KMS-11 (cell line): ENCODE data around the gene TRAM2.
A peak's percentile ranks its signal among the peaks of the same experiment; 100 is the strongest.

Experiments
- H2AFZ ChIP-seq: fragments of 200-600 bp; sonication (generic); 2 replicates; pipeline ENCODE4 v1.6.1; 2016; ENCODE audit warnings: antibody characterized with exemption, mixed run types, low read depth
- H3K27ac ChIP-seq: fragments of 200-600 bp; sonication (generic); 2 replicates; pipeline ENCODE4 v1.6.1; 2016; ENCODE audit warnings: mild to moderate bottlenecking, mixed run types
- H3K27me3 ChIP-seq: fragments of 200-600 bp; sonication (generic); 2 replicates; pipeline ENCODE4 v1.6.1; 2017; ENCODE audit warnings: mild to moderate bottlenecking, low read depth, mixed run types, moderate library complexity; ENCODE audit not compliant: insufficient read depth
- H3K36me3 ChIP-seq: fragments of 200-600 bp; sonication (generic); 2 replicates; pipeline ENCODE4 v1.6.1; 2017; ENCODE audit warnings: mild to moderate bottlenecking, mixed run types; ENCODE audit not compliant: insufficient read depth
- H3K4me1 ChIP-seq: fragments of 200-600 bp; sonication (generic); 2 replicates; pipeline ENCODE4 v1.6.1; 2016; ENCODE audit warnings: mild to moderate bottlenecking, low read depth, mixed run types; ENCODE audit not compliant: poor library complexity, severe bottlenecking
- H3K4me2 ChIP-seq: fragments of 200-600 bp; sonication (generic); 2 replicates; pipeline ENCODE4 v1.7.0; 2016; ENCODE audit warnings: mild to moderate bottlenecking, mixed run types
- H3K4me3 ChIP-seq: fragments of 200-600 bp; sonication (generic); IDR thresholded peaks from 2 replicates; pipeline ENCODE4 v1.6.1; 2017; ENCODE audit warnings: low read depth, low read length, mixed read lengths; ENCODE audit not compliant: insufficient read depth
- H3K79me2 ChIP-seq: fragments of 200-600 bp; sonication (generic); 2 replicates; pipeline ENCODE4 v1.6.1; 2016; ENCODE audit warnings: low read depth, mixed run types; ENCODE audit not compliant: insufficient read depth
- H3K9ac ChIP-seq: fragments of 200-600 bp; sonication (generic); 2 replicates; pipeline ENCODE4 v1.6.1; 2016; ENCODE audit warnings: mild to moderate bottlenecking, mixed run types
- H4K20me1 ChIP-seq: fragments of 200-600 bp; sonication (generic); 2 replicates; pipeline ENCODE4 v1.6.1; 2016; ENCODE audit warnings: mild to moderate bottlenecking, mixed run types; ENCODE audit not compliant: insufficient read depth
- TF ChIP-seq, protein P1 (sequence below): fragments of 200-600 bp; sonication (generic); conservative IDR thresholded peaks from 2 replicates; pipeline ENCODE4 v1.6.1; 2017; ENCODE audit warnings: low read depth, mild to moderate bottlenecking, antibody characterized with exemption, low read length, moderate library complexity, mixed read lengths

The TRAM2 gene

DNA sequence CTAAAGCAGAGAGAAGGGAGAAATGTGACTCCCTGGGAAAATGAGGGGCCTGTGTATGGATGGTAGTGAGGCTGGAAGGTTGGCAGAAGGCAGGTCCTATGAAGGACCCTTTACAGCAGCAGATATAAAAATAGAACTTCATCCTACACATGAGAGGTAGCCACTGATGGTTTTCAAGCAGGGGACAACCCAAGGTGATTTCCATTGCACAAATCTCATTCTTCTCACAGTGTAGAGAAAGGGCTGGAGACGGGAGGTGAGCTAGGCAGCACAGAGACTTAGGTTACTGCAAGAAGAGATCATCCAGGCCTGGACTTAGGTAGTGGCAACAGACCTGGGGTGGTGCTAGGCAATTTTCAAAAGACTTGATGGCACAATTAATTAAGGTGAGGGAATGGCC is 30.7 kb downstream of the TRAM2 start:
- H4K20me1 ChIP-seq, result no peaks in the 10 kb centered on the region; the same call in 1 of the 2 replicates
- H3K27ac ChIP-seq, result peak overlapping the region; percentile 43; the same call in 1 of the 2 replicates
- no peaks in the 10 kb centered on the region for H3K27me3 ChIP-seq
- no peak overlapping the region for H3K9ac ChIP-seq
- no peak overlapping the region for H3K4me3 ChIP-seq
- peaks cover 100% of the 10 kb centered on the region for H3K4me1 ChIP-seq
- H2AFZ ChIP-seq, result no peak overlapping the region
- no peaks in the 10 kb centered on the region; the same call in 1 of the 2 replicates for H3K36me3 ChIP-seq
- TF ChIP-seq, protein P1, sequence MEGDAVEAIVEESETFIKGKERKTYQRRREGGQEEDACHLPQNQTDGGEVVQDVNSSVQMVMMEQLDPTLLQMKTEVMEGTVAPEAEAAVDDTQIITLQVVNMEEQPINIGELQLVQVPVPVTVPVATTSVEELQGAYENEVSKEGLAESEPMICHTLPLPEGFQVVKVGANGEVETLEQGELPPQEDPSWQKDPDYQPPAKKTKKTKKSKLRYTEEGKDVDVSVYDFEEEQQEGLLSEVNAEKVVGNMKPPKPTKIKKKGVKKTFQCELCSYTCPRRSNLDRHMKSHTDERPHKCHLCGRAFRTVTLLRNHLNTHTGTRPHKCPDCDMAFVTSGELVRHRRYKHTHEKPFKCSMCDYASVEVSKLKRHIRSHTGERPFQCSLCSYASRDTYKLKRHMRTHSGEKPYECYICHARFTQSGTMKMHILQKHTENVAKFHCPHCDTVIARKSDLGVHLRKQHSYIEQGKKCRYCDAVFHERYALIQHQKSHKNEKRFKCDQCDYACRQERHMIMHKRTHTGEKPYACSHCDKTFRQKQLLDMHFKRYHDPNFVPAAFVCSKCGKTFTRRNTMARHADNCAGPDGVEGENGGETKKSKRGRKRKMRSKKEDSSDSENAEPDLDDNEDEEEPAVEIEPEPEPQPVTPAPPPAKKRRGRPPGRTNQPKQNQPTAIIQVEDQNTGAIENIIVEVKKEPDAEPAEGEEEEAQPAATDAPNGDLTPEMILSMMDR, result no peak
- peak overlapping the region; percentile 61; the same call in 1 of the 2 replicates for H3K4me2 ChIP-seq
- peaks cover 99% of the 10 kb centered on the region for H3K79me2 ChIP-seq

DNA sequence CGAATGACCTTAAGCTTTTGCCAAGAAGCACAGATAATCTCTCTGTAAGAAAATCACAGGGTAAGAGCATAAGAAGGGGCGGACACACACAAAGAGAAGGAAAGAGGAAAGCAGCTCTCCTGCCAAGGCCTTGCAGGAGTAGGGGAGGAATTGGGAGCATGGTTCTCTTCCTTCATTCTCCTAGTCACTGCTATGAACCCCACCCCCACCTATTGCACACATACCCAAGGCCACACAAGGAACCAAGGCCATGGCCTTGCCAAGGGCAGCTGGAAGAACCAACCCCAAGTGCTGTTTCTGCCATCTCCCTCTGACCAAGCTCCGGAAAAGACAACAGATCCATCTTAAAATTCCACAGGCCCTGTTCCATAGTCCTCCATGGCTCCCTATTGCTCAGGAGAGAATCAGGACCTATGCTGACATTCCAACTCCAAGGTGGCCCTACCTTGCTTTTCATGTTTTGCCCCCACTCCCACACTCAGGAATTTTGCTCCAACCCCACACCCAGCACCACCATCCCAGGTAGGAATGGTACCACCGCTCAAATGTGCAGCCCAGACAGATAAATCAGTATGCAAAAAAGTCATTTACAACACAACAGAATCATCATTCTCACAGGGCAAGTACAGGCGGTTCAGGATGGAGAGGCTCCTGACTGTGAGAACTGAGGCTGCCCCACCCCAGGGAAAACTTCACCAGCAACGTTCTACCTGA is 31.3 kb downstream of the TRAM2 start:
- Histone ChIP-seq H3K4me1 (peaks cover 100% of the 10 kb centered on the region), H3K4me3 (no peak overlapping the region), H3K4me2 (peak overlapping the region; percentile 61; the same call in 1 of the 2 replicates), H2AFZ (no peak overlapping the region), H3K36me3 (no peaks in the 10 kb centered on the region; the same call in 1 of the 2 replicates), H3K9ac (no peak overlapping the region), H3K79me2 (peaks cover 99% of the 10 kb centered on the region), H3K27me3 (no peaks in the 10 kb centered on the region), H4K20me1 (no peaks in the 10 kb centered on the region; the same call in 1 of the 2 replicates), H3K27ac (no peak overlapping the region)
- TF ChIP-seq, protein P1, result no peak

DNA sequence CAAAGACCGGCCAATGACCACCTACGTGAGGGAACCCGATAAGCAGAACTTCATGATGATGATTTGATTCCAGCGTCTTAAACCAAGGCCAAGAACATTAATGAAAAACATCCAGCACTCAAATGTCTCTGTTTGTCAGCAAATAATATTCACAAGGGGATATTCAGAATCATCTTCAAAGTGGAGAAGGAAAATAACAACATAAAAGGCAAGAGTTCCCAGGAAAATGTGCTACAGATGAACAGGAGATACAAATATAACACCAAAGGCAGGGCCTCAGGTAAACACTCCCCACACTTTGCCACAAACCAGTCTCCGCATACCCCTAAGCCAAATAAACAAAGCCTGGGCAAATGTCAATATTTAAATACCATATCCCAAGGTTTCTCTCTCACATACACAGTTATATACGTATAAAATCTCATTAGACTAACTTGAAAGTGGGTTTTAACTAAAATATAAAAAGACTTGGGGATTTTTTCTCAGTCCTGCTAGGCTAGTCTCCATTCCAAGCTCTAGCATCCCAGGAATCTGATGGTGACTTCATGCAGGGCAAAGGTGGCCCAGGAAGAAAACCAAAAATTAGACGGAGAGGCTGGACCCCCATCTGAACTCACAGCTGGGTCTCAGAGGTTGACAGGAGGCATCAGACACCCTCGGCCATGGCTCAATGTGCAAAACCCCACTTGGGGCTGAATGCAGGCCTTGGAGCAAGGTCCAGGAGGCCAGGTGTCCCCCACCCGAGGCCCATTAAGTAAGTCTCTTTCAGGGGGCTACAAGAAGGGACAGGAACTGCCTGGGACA is 32.1 kb downstream of the TRAM2 start:
- Histone ChIP-seq H2AFZ (no peak overlapping the region), H3K79me2 (peaks cover 100% of the 10 kb centered on the region), H3K27me3 (no peaks in the 10 kb centered on the region), H4K20me1 (no peaks in the 10 kb centered on the region; the same call in 1 of the 2 replicates), H3K27ac (no peak overlapping the region), H3K36me3 (no peaks in the 10 kb centered on the region; the same call in 1 of the 2 replicates), H3K4me3 (no peak overlapping the region), H3K4me1 (peaks cover 100% of the 10 kb centered on the region), H3K9ac (no peak overlapping the region), H3K4me2 (no peak overlapping the region; the same call in 1 of the 2 replicates)
- TF ChIP-seq, protein P1, result no peak

DNA sequence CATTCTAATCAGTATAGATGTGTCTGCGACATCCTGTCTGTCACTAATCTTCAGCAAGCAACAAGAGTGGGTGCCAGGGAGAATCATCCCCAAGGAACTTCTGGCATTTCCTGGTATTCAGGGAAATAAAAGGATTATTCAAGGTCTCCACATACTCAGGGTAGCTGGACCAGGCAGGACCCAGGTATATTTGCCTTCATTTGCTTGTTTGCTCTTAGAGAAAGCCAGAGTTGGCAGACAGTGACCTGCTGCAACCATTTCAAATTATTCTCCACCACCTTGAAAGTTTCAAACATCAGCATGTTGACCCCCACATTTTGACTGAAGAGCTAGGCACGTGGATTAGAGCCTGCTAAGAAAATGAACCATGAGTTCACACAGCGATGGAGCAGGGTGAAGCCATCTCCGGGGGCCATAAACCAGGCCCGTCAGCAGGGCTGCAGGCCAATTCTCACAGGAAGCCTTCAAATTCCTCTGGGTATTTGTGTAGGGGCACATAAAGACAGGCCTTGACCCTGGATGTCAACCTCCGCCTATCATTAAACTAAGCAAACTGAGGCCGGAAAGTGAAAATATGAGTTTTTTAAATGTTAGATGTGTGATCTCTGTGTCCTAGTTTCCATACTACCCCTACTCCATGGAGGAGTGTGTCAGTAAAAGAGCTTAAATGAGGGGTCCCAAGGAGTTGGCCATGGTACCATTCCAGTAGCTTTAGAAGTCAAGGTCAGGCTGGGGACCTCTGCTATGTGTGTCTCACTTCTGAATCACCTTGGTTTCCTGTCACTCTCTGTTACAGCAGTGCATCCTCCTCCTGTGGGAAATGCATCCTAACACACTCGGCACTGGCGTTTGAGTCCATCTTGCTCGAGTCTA is 32.9 kb downstream of the TRAM2 start:
- no peak overlapping the region for H3K27ac ChIP-seq
- H2AFZ ChIP-seq, result no peak overlapping the region
- H4K20me1 ChIP-seq, result no peaks in the 10 kb centered on the region; the same call in 1 of the 2 replicates
- TF ChIP-seq, protein P1, result no peak
- H3K9ac ChIP-seq, result no peak overlapping the region
- no peak overlapping the region for H3K4me3 ChIP-seq
- peak overlapping the region; percentile 8; the same call in 1 of the 2 replicates for H3K4me2 ChIP-seq
- no peaks in the 10 kb centered on the region for H3K27me3 ChIP-seq
- peaks cover 100% of the 10 kb centered on the region for H3K4me1 ChIP-seq
- H3K79me2 ChIP-seq, result peaks cover 100% of the 10 kb centered on the region
- no peaks in the 10 kb centered on the region; the same call in 1 of the 2 replicates for H3K36me3 ChIP-seq
